Effector memory CD4-positive, alpha-beta T cell (primary cell): ENCODE results near the gene MAP2K4.

Experiments
- DNase-seq, 3 donors: peaks; one replicate each; pipeline ENCODE4 v3.0.0-alpha.2; 2020
- H3K27ac ChIP-seq: 2 replicates; pipeline ENCODE4 v1.7.0; 2013; ENCODE audit warnings: mild to moderate bottlenecking, low read length, moderate library complexity; ENCODE audit not compliant: insufficient read depth, poor library complexity, severe bottlenecking
- H3K27me3 ChIP-seq: replicated peaks from 2 replicates; pipeline ENCODE4 v1.7.0; 2013; ENCODE audit warnings: mild to moderate bottlenecking, low read length; ENCODE audit not compliant: insufficient read depth, control insufficient read depth, poor library complexity, severe bottlenecking
- H3K36me3 ChIP-seq: 2 replicates; pipeline ENCODE4 v1.7.0; 2013; ENCODE audit warnings: mild to moderate bottlenecking, low read length, moderate library complexity; ENCODE audit not compliant: control insufficient read depth, insufficient read depth
- H3K4me1 ChIP-seq: 2 replicates; pipeline ENCODE4 v1.7.0; 2013; ENCODE audit warnings: low read length, mild to moderate bottlenecking; ENCODE audit not compliant: control insufficient read depth, insufficient read depth, poor library complexity, severe bottlenecking
- H3K4me3 ChIP-seq: 2 replicates; pipeline ENCODE4 v1.7.0; 2013; ENCODE audit warnings: low read length, low read depth, mild to moderate bottlenecking; ENCODE audit not compliant: insufficient read depth, poor library complexity, severe bottlenecking
- H3K9me3 ChIP-seq: 2 replicates; pipeline ENCODE4 v1.7.0; 2013; ENCODE audit warnings: mild to moderate bottlenecking, low read length, moderate library complexity; ENCODE audit not compliant: control insufficient read depth

The MAP2K4 gene

DNA sequence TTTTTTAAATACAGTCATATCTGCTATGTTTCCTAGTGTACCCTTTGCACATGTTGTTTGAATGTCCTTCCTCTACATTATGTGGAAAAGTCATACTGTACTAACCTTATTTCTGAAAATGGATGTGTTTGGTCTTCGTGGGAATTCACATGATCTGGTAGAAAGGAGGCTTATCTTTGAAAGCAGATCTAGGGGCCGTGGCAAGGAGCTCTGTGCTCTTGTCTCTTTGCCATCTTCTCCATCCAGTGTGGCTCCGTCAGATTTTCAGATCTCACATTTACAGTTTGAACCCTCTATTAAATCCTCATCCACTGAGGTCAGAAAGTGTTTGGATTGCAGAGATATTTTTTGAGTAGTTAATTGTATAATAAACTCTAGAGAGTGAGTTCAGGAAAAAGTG, 32.9 kb downstream of the MAP2K4 start:
- H3K4me3 ChIP-seq: no peak overlapping the region
- no peaks in the 10 kb centered on the region for H3K9me3 ChIP-seq
- H3K27me3 ChIP-seq: no peaks in the 10 kb centered on the region
- H3K4me1 ChIP-seq: no peaks in the 10 kb centered on the region
- H3K36me3 ChIP-seq: no peaks in the 10 kb centered on the region
- H3K27ac ChIP-seq: no peak overlapping the region
- no peak for DNase-seq

DNA sequence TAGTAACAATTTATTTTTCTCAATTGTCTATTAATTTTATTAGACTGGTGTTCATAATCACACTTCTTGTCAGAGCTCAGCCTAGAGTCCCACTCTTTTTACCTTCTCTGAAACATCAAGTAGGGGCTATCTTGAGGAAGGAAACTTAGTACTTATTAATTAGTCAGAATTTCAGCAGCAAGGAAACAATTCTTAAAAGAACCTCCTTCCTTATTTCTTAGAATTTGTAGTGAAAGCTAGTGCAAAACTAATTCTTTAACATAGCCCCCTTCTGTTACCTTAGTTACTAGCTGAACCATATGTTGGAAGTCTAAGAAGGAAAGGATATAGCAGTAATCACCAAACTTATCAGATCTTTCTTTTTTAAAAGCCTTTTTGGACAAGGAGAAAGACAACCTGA, 35.2 kb downstream of the MAP2K4 start:
- H3K27ac ChIP-seq: no peak overlapping the region
- no peaks in the 10 kb centered on the region for H3K27me3 ChIP-seq
- H3K4me3 ChIP-seq: no peak overlapping the region
- H3K9me3 ChIP-seq: no peaks in the 10 kb centered on the region
- no peaks in the 10 kb centered on the region for H3K4me1 ChIP-seq
- DNase-seq: no peak
- no peaks in the 10 kb centered on the region for H3K36me3 ChIP-seq

DNA sequence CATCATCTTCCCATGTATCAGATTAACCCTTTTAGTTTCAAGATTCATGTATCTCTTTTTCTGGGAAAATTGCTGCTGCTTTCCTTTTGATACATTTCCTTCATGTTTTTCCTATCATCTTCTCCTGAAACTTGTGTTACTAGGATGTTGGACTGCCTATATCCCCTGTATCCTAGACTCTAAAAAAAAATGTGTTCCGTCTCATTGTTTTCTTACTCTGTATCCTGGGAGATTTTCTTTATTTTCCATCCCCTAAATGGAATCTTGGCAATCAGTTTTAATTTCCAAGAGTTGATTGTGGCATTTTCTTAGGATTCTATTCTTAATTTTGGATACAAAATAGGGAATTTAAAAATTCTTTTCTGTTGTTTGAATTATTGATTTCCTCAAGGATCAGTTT, 36.8 kb downstream of the MAP2K4 start:
- no peak overlapping the region for H3K4me3 ChIP-seq
- H3K27ac ChIP-seq: no peak overlapping the region
- no peaks in the 10 kb centered on the region for H3K36me3 ChIP-seq
- no peak for DNase-seq
- H3K9me3 ChIP-seq: no peaks in the 10 kb centered on the region
- H3K4me1 ChIP-seq: no peaks in the 10 kb centered on the region
- no peaks in the 10 kb centered on the region for H3K27me3 ChIP-seq

DNA sequence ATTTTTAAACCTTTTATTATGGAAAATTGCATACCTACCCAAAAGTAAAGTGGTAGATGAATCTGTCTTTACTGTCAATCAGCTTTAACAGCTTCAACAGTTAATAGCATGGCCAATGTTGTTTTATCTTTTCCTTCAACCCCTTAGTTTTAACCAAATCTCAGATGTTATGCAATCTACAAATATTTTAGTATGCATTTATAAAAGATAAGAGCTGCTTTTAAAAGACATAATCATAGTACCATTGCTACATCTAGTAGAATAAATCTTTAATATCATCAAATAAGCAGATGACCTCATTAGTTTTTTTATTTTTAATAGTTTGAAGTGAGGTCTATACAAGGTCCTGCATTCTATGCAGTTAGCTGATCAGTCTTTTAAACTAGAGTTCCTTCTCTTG, 37.9 kb downstream of the MAP2K4 start:
- no peaks in the 10 kb centered on the region for H3K36me3 ChIP-seq
- no peak for DNase-seq
- H3K4me3 ChIP-seq: no peak overlapping the region
- no peak overlapping the region for H3K27ac ChIP-seq
- no peaks in the 10 kb centered on the region for H3K9me3 ChIP-seq
- no peaks in the 10 kb centered on the region for H3K27me3 ChIP-seq
- H3K4me1 ChIP-seq: no peaks in the 10 kb centered on the region

DNA sequence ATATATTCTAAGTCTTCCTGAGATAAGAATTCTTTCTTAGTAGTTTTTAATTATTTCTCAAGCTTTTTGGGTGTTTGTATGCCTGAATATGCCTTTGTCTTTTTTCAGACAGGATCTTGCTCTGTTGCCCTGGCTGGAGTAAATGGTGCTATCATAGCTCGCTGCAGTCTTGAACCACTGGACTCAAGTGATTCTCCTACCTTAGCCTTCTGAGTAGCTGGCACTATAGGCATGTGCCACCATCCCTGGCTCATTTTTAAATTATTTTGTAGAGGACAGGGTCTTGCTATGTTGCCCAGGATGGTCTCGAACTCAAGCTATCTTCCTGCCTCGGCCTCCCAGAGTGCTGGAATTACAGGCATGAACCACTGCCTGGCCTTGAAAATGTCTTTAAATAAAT, 41.6 kb downstream of the MAP2K4 start:
- no peak overlapping the region for H3K27ac ChIP-seq

DNA sequence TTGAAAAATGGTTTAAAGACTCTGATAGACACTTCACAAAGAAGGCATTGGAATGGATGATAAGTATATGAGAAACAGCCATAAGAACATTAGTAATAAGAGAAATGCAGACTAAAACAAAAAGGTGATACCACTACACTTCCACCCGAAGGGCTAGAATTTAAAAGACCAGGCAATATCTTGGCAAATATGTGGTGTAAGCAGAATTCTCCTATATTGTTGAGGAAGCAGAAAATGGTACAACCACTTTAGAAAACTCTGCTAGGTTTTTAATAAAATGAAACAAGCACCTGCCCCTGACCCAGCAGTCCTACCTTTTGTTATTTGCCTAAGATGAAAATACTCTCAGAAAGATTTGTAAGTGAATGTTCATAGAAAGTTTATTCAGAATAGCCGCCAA, 43.7 kb downstream of the MAP2K4 start:
- Histone ChIP-seq H3K4me3 (no peak overlapping the region), H3K27ac (no peak overlapping the region), H3K36me3 (peaks cover 7% of the 10 kb centered on the region), H3K9me3 (no peaks in the 10 kb centered on the region), H3K27me3 (no peaks in the 10 kb centered on the region), H3K4me1 (no peaks in the 10 kb centered on the region)
- DNase-seq: no peak

More for the DNA sequence above, 41.6 kb downstream of the MAP2K4 start:
- H3K36me3 ChIP-seq: peaks cover 7% of the 10 kb centered on the region
- H3K27me3 ChIP-seq: no peaks in the 10 kb centered on the region
- H3K4me3 ChIP-seq: no peak overlapping the region
- DNase-seq: no peak
- H3K9me3 ChIP-seq: no peaks in the 10 kb centered on the region
- no peaks in the 10 kb centered on the region for H3K4me1 ChIP-seq

DNA sequence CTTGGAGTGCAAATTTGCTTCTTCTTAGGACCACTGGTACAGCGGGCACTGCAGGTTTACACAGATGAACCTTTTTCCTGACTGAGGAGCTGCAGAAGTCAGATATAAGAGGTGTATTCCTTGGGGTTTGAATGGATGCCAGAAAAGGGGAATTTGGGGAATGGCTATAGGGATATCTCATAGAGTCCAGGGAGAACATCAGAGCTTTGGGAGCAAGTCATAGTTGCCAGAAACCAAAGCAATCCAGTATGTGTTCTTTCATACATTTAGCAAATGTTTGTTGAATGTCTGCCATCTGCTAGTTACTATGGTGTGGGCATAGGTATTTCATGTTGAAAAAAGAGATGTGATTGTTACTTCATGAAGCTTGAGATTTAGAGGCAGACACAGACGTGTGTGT, 46.8 kb downstream of the MAP2K4 start:
- Histone ChIP-seq H3K36me3 (peaks cover 7% of the 10 kb centered on the region), H3K9me3 (no peaks in the 10 kb centered on the region), H3K4me3 (no peak overlapping the region), H3K4me1 (no peaks in the 10 kb centered on the region), H3K27me3 (no peaks in the 10 kb centered on the region), H3K27ac (no peak overlapping the region)
- DNase-seq: no peak

DNA sequence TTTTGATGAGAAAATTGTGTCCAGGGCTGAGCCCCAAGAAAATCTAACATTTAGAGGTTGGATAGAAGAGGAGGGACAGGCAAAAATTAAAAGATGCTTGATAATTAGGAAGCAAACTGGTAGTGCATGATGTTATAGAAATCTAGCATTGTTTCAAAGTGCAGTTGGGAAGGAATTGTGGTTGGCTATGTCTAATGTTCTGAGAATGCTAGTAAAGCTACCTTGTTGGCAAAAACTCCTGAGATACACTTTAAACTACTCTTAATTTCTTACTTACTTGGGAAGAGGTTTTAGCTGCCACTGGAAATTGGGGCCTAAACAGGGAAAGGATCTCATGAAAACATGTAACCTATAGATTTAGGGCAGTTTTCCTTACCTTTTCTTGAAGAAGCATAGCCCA, 48.3 kb downstream of the MAP2K4 start:
- H3K9me3 ChIP-seq: no peaks in the 10 kb centered on the region
- no peaks in the 10 kb centered on the region for H3K4me1 ChIP-seq
- H3K36me3 ChIP-seq: peaks cover 13% of the 10 kb centered on the region
- no peak overlapping the region for H3K4me3 ChIP-seq
- no peak overlapping the region for H3K27ac ChIP-seq
- DNase-seq: no peak
- no peaks in the 10 kb centered on the region for H3K27me3 ChIP-seq

DNA sequence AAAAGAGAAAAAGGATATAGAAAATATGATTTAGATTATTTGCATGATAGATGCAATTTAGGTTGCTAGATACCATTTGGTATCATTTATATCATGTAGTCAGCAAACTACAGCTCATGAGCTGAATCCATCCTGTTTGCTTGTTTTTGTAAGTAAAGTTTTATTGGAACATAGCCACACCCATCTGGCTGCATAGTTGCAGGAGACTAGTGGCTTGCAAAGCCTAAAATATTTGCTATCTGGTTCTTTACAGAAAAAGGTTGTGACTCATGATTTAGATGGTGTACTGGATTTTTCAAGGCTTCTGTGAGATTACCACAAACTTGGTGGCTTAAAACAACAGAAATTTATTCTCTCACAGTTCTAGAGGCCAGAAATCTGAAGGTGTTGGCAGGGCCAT, 49.9 kb downstream of the MAP2K4 start:
- H3K36me3 ChIP-seq: peaks cover 13% of the 10 kb centered on the region
- DNase-seq: no peak
- H3K27ac ChIP-seq: no peak overlapping the region
- no peaks in the 10 kb centered on the region for H3K9me3 ChIP-seq
- no peaks in the 10 kb centered on the region for H3K4me1 ChIP-seq
- H3K27me3 ChIP-seq: no peaks in the 10 kb centered on the region
- no peak overlapping the region for H3K4me3 ChIP-seq

DNA sequence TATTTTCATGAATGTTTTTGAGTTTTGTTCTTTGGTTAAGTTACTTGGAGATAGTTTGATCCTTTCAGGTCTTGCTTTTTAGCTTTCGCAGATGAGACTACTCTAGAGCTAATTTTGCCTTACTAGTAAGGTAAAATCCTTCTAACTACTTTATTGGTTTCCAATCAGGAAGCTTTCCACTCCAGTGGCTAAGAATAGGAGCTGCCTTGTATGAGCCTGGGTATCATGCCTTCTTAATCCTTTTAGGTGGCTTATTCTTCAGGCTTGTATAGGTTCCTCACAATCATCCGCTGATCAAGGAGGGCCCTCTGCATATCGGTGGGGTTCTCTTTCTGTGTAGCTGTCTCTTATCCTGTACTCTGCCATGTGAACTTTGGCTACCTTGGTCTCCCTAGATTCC, 53.7 kb downstream of the MAP2K4 start:
- Histone ChIP-seq H3K4me3 (no peak overlapping the region), H3K27me3 (no peaks in the 10 kb centered on the region), H3K4me1 (no peaks in the 10 kb centered on the region), H3K27ac (no peak overlapping the region), H3K9me3 (no peaks in the 10 kb centered on the region), H3K36me3 (peaks cover 24% of the 10 kb centered on the region)
- no peak for DNase-seq

DNA sequence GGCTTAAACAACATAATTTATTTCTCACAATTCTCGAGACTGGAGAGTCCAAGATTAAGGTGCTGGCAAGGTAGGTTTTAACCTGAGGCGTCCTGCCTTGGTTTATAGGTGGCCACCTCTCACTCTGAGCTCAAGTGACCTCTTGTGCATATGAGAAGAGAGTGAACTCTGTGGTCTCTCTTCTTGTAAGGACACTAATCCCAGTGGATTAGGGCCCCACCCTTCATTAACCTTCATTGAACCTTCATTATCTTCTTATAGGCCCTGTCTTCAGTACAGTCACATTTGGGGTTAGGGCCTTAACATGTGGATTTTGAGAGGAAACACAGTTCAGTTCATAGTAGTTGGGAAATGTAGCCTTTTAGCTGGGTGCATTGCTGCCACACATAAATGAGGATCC, 57.1 kb downstream of the MAP2K4 start:
- Histone ChIP-seq H3K4me1 (no peaks in the 10 kb centered on the region), H3K9me3 (no peaks in the 10 kb centered on the region), H3K36me3 (peaks cover 24% of the 10 kb centered on the region)

More for the DNA sequence above, 57.1 kb downstream of the MAP2K4 start:
- Histone ChIP-seq H3K27ac (no peak overlapping the region), H3K27me3 (no peaks in the 10 kb centered on the region), H3K4me3 (no peak overlapping the region)
- no peak for DNase-seq
